ENCODE data around the gene KRTAP10-3. TPM values are rescaled to one million over a fixed set of nuclear protein-coding genes. Genes with fewer than 3 reads are reported as not detected.
A peak's percentile ranks its signal among the peaks of the same experiment; 100 is the strongest.

Gene KRTAP10-3
- total and polyA plus RNA-seq, 2 of the 13 experiments (the other 11 are each of a cell fraction or from before 2014, with no cell fraction given) = not detected

- TF ChIP-seq ZNF281 (CRISPR knock-in tag; IDR thresholded peaks at IDR 0.05; ENCODE audit: borderline replicate concordance) = peak; percentile 80
- TF ChIP-seq ZFP90 (CRISPR knock-in tag; IDR thresholded peaks at IDR 0.05; ENCODE audit: borderline replicate concordance) = peak; percentile 89
- peak; percentile 56; the same call in 1 of the 2 replicates for TF ChIP-seq GMEB1 (CRISPR knock-in tag; IDR thresholded peaks at IDR 0.05; ENCODE audit: borderline replicate concordance)
- peak; percentile 52 for TF ChIP-seq XRCC5 (optimal IDR thresholded peaks at IDR 0.05; ENCODE audit: low read length)
- TF ChIP-seq ZNF609 (CRISPR knock-in tag; IDR thresholded peaks at IDR 0.05; ENCODE audit: borderline replicate concordance) = peak; percentile 55; the same call in 1 of the 2 replicates
- no peak for TF ChIP-seq TCF12 (IDR thresholded peaks at IDR 0.05)
- TF ChIP-seq TCF12 (CRISPR knock-in tag; IDR thresholded peaks at IDR 0.05) = no peak
- peak; percentile 69; the same call in 1 of the 2 replicates for TF ChIP-seq SOX5 (CRISPR knock-in tag; IDR thresholded peaks at IDR 0.05; ENCODE audit: borderline replicate concordance)
- no peak for TF ChIP-seq CHD4 (IDR thresholded peaks at IDR 0.05; ENCODE audit: borderline replicate concordance, low read length)
- no peak for TF ChIP-seq GPBP1L1 (CRISPR knock-in tag; IDR thresholded peaks at IDR 0.05)
- peak; percentile 100 for TF ChIP-seq ZNF317 (CRISPR knock-in tag; IDR thresholded peaks at IDR 0.05)
- TF ChIP-seq RFX1 (IDR thresholded peaks at IDR 0.05) = no peak
- peak; percentile 29; the same call in 1 of the 2 replicates for TF ChIP-seq NCOA1 (CRISPR knock-in tag; IDR thresholded peaks at IDR 0.05)
- TF ChIP-seq ZBTB37 (CRISPR knock-in tag; IDR thresholded peaks at IDR 0.05) = no peak
- TF ChIP-seq SIX4 (CRISPR knock-in tag; IDR thresholded peaks at IDR 0.05) = peak; percentile 55; the same call in 1 of the 2 replicates
- no peak for TF ChIP-seq THYN1 (CRISPR knock-in tag; IDR thresholded peaks at IDR 0.05; ENCODE audit: borderline replicate concordance, low read depth)
Observed at GRCh38 chr21:44574457-44575306, 16.1 kb upstream of the KRTAP10-3 start (continued).
